SU-DHL-6 (cell line): ENCODE results near the gene TMEM198.

Experiments used
- H2AFZ ChIP-seq: fragments of 200-600 bp; sonication (generic); 2 replicates; pipeline ENCODE4 v1.6.1; 2014; ENCODE audit warnings: low read depth, mild to moderate bottlenecking, moderate library complexity, mixed read lengths, antibody characterized with exemption, low read length; ENCODE audit not compliant: severe bottlenecking
- H3F3A ChIP-seq: fragments of 200-600 bp; shearing (Covaris generic); 2 replicates; pipeline ENCODE4 v1.6.0; 2016; ENCODE audit warnings: antibody characterized with exemption, mild to moderate bottlenecking; ENCODE audit not compliant: insufficient read depth
- H3K27ac ChIP-seq: fragments of 200-600 bp; sonication (generic); 2 replicates; pipeline ENCODE4 v1.5.1; 2016; ENCODE audit warnings: low read depth, mild to moderate bottlenecking, low read length, moderate library complexity, mixed read lengths
- H3K27me3 ChIP-seq: fragments of 200-600 bp; sonication (generic), shearing (Covaris generic); 2 replicates; pipeline ENCODE4 v1.6.0; 2014; ENCODE audit warnings: mild to moderate bottlenecking, low read length
- H3K36me3 ChIP-seq: fragments of 200-600 bp; sonication (generic); 2 replicates; pipeline ENCODE4 v1.6.1; 2014; ENCODE audit warnings: mild to moderate bottlenecking, low read length, mixed read lengths
- H3K4me2 ChIP-seq: fragments of 300-600, 200-600 bp; shearing (Covaris generic), sonication (generic); 2 replicates; pipeline ENCODE4 v1.6.0; 2014; ENCODE audit warnings: low read length, low read depth, mild to moderate bottlenecking; ENCODE audit not compliant: poor library complexity, severe bottlenecking
- H3K4me3 ChIP-seq: fragments of 200-600 bp; sonication (generic); 2 replicates; pipeline ENCODE4 v1.5.1; 2014; ENCODE audit warnings: antibody characterized with exemption, low read length, mild to moderate bottlenecking, mixed read lengths; ENCODE audit not compliant: insufficient read depth, poor library complexity, severe bottlenecking
- H3K79me2 ChIP-seq: fragments of 200-600 bp; sonication (generic); 2 replicates; pipeline ENCODE4 v1.6.1; 2014; ENCODE audit warnings: mild to moderate bottlenecking, low read length, moderate library complexity; ENCODE audit not compliant: insufficient read depth
- H3K9ac ChIP-seq: fragments of 200-600 bp; sonication (generic); 2 replicates; pipeline ENCODE4 v1.7.0; 2014; ENCODE audit warnings: mild to moderate bottlenecking, low read length
- H3K9me2 ChIP-seq: fragments of 200-600 bp; sonication (generic); replicated peaks from 2 replicates; pipeline ENCODE4 v1.6.1; 2014; ENCODE audit warnings: low read length; ENCODE audit not compliant: insufficient read depth
- H3K9me3 ChIP-seq: fragments of 200-600 bp; sonication (generic); 2 replicates; pipeline ENCODE4 v1.6.1; 2014; ENCODE audit warnings: low read length, mixed read lengths; ENCODE audit not compliant: insufficient read depth
- H4K20me1 ChIP-seq: fragments of 200-600 bp; sonication (generic); 2 replicates; pipeline ENCODE4 v1.6.1; 2014; ENCODE audit warnings: low read depth, mild to moderate bottlenecking, antibody characterized with exemption, low read length, moderate library complexity, mixed read lengths
- EZH2phosphoT487 ChIP-seq: fragments of 200-600 bp; sonication (generic), shearing (Covaris generic); conservative IDR thresholded peaks from 2 replicates; pipeline ENCODE4 v1.6.1; 2018; ENCODE audit warnings: mild to moderate bottlenecking, antibody characterized with exemption, low read length, moderate library complexity, mixed read lengths
- TF ChIP-seq, protein P1 (sequence below): fragments of 200-600 bp; sonication (generic); IDR thresholded peaks from one replicate; pipeline ENCODE4 v1.5.1; 2017; ENCODE audit warnings: antibody characterized with exemption, mild to moderate bottlenecking, low read length, moderate library complexity; ENCODE audit not compliant: insufficient read depth, poor library complexity, severe bottlenecking

TMEM198 gene

DNA sequence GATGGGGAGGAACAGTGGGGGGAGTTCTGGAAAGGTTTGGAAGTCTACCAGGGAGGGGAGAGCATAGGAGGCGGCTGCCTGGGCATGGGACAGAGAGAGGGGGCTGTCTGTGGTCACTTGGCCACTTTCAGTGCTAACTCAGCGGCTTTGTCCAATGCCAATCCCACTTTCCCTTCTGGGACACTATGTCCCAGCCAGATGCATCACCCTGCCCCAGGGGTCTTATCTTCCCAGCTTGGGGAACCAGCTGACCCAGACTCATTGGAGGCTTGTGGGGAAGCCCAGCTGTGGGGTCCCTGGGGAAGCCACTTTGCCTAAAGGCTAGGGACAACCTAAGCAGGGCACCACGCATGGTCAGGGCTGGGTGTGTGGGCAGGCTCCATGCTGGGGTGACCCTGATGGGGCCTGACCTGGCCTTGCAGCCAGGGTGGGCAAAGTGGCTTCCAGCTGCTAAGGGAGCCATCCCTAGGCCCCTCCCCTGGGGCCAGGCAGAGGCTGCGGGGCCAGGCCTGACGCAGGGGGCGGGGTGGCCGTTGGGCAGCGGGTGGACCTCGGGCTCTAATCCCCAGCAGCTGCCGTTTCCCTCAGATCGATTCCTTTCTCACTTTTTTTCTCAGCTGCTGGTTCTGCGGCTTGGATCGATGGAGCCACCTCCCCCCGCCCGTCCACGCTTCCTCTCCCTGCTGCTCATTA is 31.2 kb upstream of the TMEM198 start:
- Histone ChIP-seq H3K27ac (no peak overlapping the region), H3K9ac (no peak overlapping the region), H4K20me1 (no peaks in the 10 kb centered on the region), H3K4me3 (no peak overlapping the region), H3K79me2 (no peaks in the 10 kb centered on the region), H3K4me2 (no peak overlapping the region), H2AFZ (no peak overlapping the region), H3K9me2 (no peaks in the 10 kb centered on the region), H3K9me3 (no peaks in the 10 kb centered on the region), H3K27me3 (no peaks in the 10 kb centered on the region), H3F3A (no peaks in the 10 kb centered on the region), H3K36me3 (no peaks in the 10 kb centered on the region)
- no peak for TF ChIP-seq EZH2phosphoT487
- TF ChIP-seq, protein P1, sequence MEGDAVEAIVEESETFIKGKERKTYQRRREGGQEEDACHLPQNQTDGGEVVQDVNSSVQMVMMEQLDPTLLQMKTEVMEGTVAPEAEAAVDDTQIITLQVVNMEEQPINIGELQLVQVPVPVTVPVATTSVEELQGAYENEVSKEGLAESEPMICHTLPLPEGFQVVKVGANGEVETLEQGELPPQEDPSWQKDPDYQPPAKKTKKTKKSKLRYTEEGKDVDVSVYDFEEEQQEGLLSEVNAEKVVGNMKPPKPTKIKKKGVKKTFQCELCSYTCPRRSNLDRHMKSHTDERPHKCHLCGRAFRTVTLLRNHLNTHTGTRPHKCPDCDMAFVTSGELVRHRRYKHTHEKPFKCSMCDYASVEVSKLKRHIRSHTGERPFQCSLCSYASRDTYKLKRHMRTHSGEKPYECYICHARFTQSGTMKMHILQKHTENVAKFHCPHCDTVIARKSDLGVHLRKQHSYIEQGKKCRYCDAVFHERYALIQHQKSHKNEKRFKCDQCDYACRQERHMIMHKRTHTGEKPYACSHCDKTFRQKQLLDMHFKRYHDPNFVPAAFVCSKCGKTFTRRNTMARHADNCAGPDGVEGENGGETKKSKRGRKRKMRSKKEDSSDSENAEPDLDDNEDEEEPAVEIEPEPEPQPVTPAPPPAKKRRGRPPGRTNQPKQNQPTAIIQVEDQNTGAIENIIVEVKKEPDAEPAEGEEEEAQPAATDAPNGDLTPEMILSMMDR = no peak

- Histone ChIP-seq H3K36me3 (no peaks in the 10 kb centered on the region), H3K27ac (no peak overlapping the region), H3K9ac (no peak overlapping the region), H4K20me1 (no peaks in the 10 kb centered on the region), H2AFZ (no peak overlapping the region), H3F3A (no peaks in the 10 kb centered on the region), H3K79me2 (no peaks in the 10 kb centered on the region), H3K9me2 (no peaks in the 10 kb centered on the region), H3K4me3 (no peak overlapping the region), H3K27me3 (no peaks in the 10 kb centered on the region), H3K9me3 (no peaks in the 10 kb centered on the region), H3K4me2 (no peak overlapping the region)
- no peak for TF ChIP-seq EZH2phosphoT487
- TF ChIP-seq, protein P1 = no peak
These were observed 30.0 kb upstream of the TMEM198 start for GRCh38 chr2:219513787-219514186.

DNA sequence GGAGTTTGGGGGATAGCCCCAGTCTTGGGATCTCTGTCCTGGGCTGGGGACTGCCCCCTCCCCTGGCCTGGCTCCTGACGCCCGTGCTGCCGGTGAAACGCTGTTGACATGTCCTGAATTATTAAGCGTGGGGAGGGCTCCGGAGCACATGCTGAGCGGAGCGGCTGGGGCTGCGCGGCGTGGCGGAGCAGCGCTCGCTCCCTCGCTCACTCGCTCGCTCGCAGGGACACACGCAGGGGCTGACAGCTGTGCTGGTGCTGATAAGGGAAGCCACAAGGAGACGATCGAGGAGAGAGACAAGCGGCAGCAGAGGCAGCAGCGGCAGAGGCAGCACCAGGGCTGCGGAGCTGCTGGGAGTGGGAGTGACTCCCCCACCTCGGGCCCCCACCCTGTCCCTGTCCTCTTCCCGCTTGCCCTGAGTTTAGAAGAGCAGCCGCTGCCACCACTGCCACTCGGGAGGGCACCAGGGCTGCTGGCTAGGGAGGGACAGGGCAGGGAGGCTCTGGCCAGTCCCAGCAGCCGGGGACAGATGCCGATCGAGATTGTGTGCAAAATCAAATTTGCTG is 29.5 kb upstream of the TMEM198 start, which contains the start of gene ASIC4:
TSS of gene ASIC4 (plus strand) at position 287 of the 566 bp plus-strand sequence. CDS start at position 530, 243 bp downstream.
- Histone ChIP-seq H3K27me3 (no peaks in the 10 kb centered on the region), H2AFZ (no peak within 1 kb of the TSS), H3K36me3 (no peaks in the 10 kb centered on the region), H3F3A (no peaks in the 10 kb centered on the region), H3K9me3 (no peaks in the 10 kb centered on the region), H3K4me3 (no peak within 1 kb of the TSS), H3K9ac (no peak within 1 kb of the TSS), H3K4me2 (no peak within 1 kb of the TSS), H3K27ac (no peak within 1 kb of the TSS), H4K20me1 (no peaks in the 10 kb centered on the region), H3K9me2 (no peaks in the 10 kb centered on the region), H3K79me2 (no peaks in the 10 kb centered on the region)
- TF ChIP-seq EZH2phosphoT487 = no peak

GRCh38 chr2:219514836-219515235 is 29.0 kb upstream of the TMEM198 start:
- Histone ChIP-seq H3F3A (no peaks in the 10 kb centered on the region), H3K4me2 (no peak overlapping the region), H3K36me3 (no peaks in the 10 kb centered on the region), H2AFZ (no peak overlapping the region), H4K20me1 (no peaks in the 10 kb centered on the region), H3K27me3 (no peaks in the 10 kb centered on the region), H3K9me3 (no peaks in the 10 kb centered on the region), H3K4me3 (no peak overlapping the region), H3K79me2 (no peaks in the 10 kb centered on the region), H3K9ac (no peak overlapping the region), H3K27ac (no peak overlapping the region), H3K9me2 (no peaks in the 10 kb centered on the region)
- TF ChIP-seq EZH2phosphoT487 = no peak
- TF ChIP-seq, protein P1 = no peak
